Sigmoid colon (tissue), 4 donors: ENCODE results near the gene ELAVL3.

Experiments
- EP300 ChIP-seq, 4 donors: sonication (generic); formaldehyde crosslinking; IDR thresholded peaks; one replicate each; pipeline ENCODE4 v1.6.1; 2017; ENCODE audit warnings: antibody characterized with exemption in 4 of 4
- POLR2A ChIP-seq, 2 donors: fragments of 450-650 bp; IDR thresholded peaks; one replicate each; pipeline ENCODE4 v1.6.1; 2016; ENCODE audit warnings: antibody characterized with exemption in 2 of 2, mild to moderate bottlenecking in 2 of 2, moderate library complexity in 2 of 2
- POLR2AphosphoS5 ChIP-seq, 4 donors: sonication (generic); formaldehyde crosslinking; IDR thresholded peaks; one replicate each; pipeline ENCODE4 v1.6.1; 2017; ENCODE audit warnings: antibody characterized with exemption in 4 of 4
- TF ChIP-seq, protein P1 (sequence below), 4 experiments: fragments of 450-650 bp in 3 of 4; fragments of 200-600 bp in 1 of 4; IDR thresholded peaks; one replicate each; pipeline ENCODE4 v1.5.1; 2016 to 2019; ENCODE audit warnings: antibody characterized with exemption in 4 of 4, mild to moderate bottlenecking in 3 of 4, moderate library complexity in 2 of 4

GRCh38 chr19:11446271-11446651, 34.6 kb downstream of the ELAVL3 start:
- TF ChIP-seq, protein P1, sequence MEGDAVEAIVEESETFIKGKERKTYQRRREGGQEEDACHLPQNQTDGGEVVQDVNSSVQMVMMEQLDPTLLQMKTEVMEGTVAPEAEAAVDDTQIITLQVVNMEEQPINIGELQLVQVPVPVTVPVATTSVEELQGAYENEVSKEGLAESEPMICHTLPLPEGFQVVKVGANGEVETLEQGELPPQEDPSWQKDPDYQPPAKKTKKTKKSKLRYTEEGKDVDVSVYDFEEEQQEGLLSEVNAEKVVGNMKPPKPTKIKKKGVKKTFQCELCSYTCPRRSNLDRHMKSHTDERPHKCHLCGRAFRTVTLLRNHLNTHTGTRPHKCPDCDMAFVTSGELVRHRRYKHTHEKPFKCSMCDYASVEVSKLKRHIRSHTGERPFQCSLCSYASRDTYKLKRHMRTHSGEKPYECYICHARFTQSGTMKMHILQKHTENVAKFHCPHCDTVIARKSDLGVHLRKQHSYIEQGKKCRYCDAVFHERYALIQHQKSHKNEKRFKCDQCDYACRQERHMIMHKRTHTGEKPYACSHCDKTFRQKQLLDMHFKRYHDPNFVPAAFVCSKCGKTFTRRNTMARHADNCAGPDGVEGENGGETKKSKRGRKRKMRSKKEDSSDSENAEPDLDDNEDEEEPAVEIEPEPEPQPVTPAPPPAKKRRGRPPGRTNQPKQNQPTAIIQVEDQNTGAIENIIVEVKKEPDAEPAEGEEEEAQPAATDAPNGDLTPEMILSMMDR (IDR thresholded peaks at IDR 0.05): no peak
- no peak for TF ChIP-seq POLR2A (IDR thresholded peaks at IDR 0.05)
- no peak for TF ChIP-seq POLR2AphosphoS5 (IDR thresholded peaks at IDR 0.05)
- TF ChIP-seq EP300 (IDR thresholded peaks at IDR 0.05): no peak
